PFSK-1 (cell line): Measurements from ENCODE around the gene YBEY.

Experiments
- FOXP2 ChIP-seq: optimal IDR thresholded peaks from 2 replicates; pipeline ENCODE3; 2011; ENCODE audit warnings: borderline replicate concordance, control low read depth, inconsistent platforms; ENCODE audit not compliant: insufficient read depth; ENCODE audit errors: extremely low read length, extremely low read depth
- POLR2AphosphoS5 ChIP-seq: IDR thresholded peaks from 2 replicates; pipeline ENCODE4 v1.6.1; 2012; ENCODE audit warnings: low read depth, mild to moderate bottlenecking, control low read depth, low read length, moderate library complexity
- REST ChIP-seq, 2 experiments: IDR thresholded peaks; 2 replicates each; pipeline versions ENCODE4 v1.6.1 to v1.8.0; 2011 to 2012; ENCODE audit warnings: low read depth in 2 of 2, low read length in 2 of 2, control low read depth in 1 of 2, inconsistent platforms in 1 of 2, mild to moderate bottlenecking in 1 of 2, moderate library complexity in 1 of 2; ENCODE audit not compliant: insufficient read depth in 1 of 2
- SIN3A ChIP-seq: IDR thresholded peaks from 2 replicates; pipeline ENCODE4 v1.6.1; 2012; ENCODE audit warnings: mild to moderate bottlenecking, low read length, moderate library complexity, borderline replicate concordance; ENCODE audit not compliant: insufficient read depth
- TAF1 ChIP-seq: IDR thresholded peaks from 2 replicates; pipeline ENCODE4 v1.6.1; 2012; ENCODE audit warnings: low read length, control low read depth, borderline replicate concordance; ENCODE audit not compliant: insufficient read depth

YBEY gene

GRCh38 chr21:46243960-46244361 lies 42.2 kb upstream of the YBEY start:
- no peak for TF ChIP-seq REST (IDR thresholded peaks at IDR 0.05; ENCODE audit: insufficient read depth in 1 of 2, low read depth in 2 of 2, low read length in 2 of 2)
- TF ChIP-seq POLR2AphosphoS5 = no peak
- TF ChIP-seq SIN3A = no peak
- TF ChIP-seq TAF1 = no peak
- no peak for TF ChIP-seq FOXP2

GRCh38 chr21:46244602-46245001 lies 41.5 kb upstream of the YBEY start:
- TF ChIP-seq SIN3A (no peak), TAF1 (no peak), FOXP2 (no peak), POLR2AphosphoS5 (no peak), REST (IDR thresholded peaks at IDR 0.05; ENCODE audit: insufficient read depth in 1 of 2, low read depth in 2 of 2, low read length in 2 of 2) (no peak)

- TF ChIP-seq TAF1 = no peak
- TF ChIP-seq POLR2AphosphoS5 = no peak
- TF ChIP-seq REST (IDR thresholded peaks at IDR 0.05; ENCODE audit: insufficient read depth in 1 of 2, low read depth in 2 of 2, low read length in 2 of 2) = no peak
- TF ChIP-seq SIN3A = no peak
- no peak for TF ChIP-seq FOXP2
Measured at GRCh38 chr21:46245213-46245915, 40.8 kb upstream of the YBEY start.

- no peak for TF ChIP-seq FOXP2
- no peak for TF ChIP-seq TAF1
- no peak for TF ChIP-seq POLR2AphosphoS5
- TF ChIP-seq REST (IDR thresholded peaks at IDR 0.05; ENCODE audit: insufficient read depth in 1 of 2, low read depth in 2 of 2, low read length in 2 of 2) = no peak
- TF ChIP-seq SIN3A = no peak
Measured at GRCh38 chr21:46246345-46246744, 39.8 kb upstream of the YBEY start.

GRCh38 chr21:46247699-46248421 lies 38.3 kb upstream of the YBEY start:
- TF ChIP-seq POLR2AphosphoS5 = no peak
